NCI-H1694 treated with DMSO at 0.1 percent for 48 hours (cell line): Measurements from ENCODE around the gene BRSK2.
"Not testable (repeated sequence)": the region's sequence is repeated elsewhere in the genome, so short reads cannot be mapped to it uniquely, and the experiment has no call there.

Experiments
- DNase-seq: peaks from one replicate; lab custom pipeline; 2025; lab: John Stamatoyannopoulos, UW

The BRSK2 gene

DNA sequence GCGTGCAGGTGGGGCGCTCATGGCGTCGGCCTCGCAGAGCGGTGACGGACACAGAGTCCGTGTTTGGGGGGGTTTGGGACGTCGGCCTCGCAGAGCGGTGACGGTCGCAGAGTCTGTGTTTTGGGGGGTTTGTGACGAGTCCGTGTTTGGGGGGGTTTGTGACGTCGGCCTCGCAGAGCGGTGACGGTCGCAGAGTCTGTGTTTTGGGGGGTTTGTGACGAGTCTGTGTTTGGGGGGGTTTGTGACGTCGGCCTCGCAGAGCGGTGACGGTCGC lies 20.1 kb downstream of the BRSK2 start:
- DNase-seq = not testable (repeated sequence)

DNA sequence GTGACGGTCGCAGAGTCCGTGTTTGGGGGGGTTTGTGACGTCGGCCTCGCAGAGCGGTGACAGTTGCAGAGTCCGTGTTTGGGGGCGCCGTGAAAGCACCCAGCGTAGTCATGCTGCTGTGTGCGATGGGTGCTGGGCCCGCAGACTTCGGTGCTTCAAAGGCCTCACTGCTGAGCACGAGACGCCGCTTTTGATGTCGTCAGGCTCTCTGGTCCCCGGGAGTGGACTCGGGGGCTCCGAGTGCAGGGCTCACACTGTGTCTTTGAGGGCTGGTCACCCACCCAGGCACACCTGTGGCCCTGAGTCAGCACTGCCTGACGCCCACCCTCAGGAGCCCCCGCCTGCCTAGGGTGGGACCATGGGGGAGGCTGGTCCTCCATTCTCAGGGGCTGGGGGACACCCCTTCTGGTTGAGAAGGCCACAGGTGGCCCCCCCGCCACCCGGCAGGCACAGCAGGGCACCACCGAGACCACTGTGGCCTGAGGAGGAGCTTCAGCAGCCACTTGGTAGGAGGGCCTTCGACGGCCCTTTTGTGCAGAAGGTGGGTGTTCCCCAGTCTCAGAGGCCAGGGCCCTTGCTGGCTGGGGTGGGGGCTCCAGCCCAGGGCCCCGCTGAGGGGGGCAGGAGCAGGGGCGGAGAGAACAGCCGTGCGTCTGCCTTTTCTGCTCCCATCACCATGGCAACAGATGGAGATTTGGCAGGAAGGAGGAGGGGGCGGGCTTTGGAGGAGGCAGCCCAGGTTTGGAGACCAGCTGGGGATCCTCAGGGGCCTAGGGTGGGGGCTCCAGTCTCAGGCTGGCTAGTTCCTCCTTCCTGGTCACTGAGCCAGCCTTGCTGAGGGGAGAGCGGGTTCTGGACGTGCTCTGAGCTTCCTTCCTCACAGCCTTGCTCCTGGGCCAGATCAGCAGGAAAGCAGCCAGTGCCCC lies 20.9 kb downstream of the BRSK2 start:
- DNase-seq = peak; percentile 50

DNA sequence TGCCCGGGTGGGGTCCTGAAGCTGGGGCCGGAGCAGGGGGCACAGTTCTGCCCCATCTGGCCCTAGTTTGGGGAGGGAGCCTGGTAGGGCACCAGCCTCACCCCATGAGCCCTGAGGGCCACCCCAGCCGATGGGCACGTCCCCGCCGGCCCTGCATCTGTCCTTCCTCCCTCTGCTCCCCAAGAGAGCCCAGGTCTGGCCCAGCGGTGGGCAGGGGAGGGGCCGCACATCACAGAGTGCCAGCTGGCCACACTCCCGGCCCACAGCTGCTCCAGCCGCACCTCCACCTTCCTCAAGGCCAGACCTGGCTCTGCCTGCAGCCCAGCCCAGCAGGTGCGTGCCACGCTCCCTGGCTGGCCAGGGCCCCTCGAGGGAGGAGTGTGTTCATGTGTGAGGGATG lies 21.6 kb downstream of the BRSK2 start:
- DNase-seq = no peak

- not testable (repeated sequence) for DNase-seq
These were observed 22.0 kb downstream of the BRSK2 start for GRCh38 chr11:1411739-1412138.

GRCh38 chr11:1412377-1413095 lies 22.8 kb downstream of the BRSK2 start:
- no peak for DNase-seq

DNA sequence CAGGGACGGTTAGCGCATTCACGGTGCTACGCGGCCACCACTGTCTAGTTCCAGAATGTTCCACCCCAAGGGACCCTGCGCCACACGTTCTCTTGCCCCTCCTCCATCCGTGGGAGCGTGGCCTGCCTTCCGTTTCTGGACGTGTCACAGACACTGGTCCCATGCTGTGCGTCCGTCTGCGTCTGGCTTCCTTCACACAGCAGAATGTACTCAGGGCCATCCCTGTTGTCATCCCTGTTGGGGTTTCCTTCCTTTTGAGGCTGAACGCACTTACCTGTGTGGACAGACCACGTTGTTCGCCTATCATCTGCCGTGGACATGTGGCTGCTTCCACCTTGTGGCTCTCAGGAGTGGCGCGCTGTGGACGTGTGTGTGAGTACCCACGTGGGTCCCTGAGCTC lies 24.9 kb downstream of the BRSK2 start:
- DNase-seq = no peak

GRCh38 chr11:1415631-1416030 lies 25.9 kb downstream of the BRSK2 start:
- no peak for DNase-seq

- DNase-seq = not testable (repeated sequence)
These were observed 28.6 kb downstream of the BRSK2 start for GRCh38 chr11:1418192-1418795.

DNA sequence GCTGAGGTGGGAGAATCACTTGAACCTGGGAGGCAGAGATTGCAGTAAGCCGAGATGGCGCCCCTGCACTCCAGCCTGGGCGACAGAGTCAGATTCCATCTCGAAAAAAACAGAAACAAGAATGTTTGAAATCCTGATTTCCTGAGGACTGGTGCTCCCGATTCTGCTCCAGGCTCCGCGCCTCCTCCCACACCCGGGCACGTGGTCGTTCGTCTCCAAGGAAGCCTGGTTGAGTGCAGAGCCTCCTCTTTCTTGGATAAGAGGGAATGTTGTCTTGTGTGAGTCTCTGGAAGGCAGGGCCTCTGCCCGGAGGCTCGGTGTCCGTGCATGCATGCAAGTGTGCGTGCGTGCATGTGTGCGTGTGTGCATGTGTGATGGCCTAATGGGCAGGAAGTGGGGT lies 30.1 kb downstream of the BRSK2 start:
- no peak for DNase-seq

GRCh38 chr11:1421291-1421690 lies 31.6 kb downstream of the BRSK2 start:
- DNase-seq = no peak

GRCh38 chr11:1422481-1422880 lies 32.7 kb downstream of the BRSK2 start:
- DNase-seq = no peak

GRCh38 chr11:1422981-1423380 lies 33.2 kb downstream of the BRSK2 start:
- no peak for DNase-seq

DNA sequence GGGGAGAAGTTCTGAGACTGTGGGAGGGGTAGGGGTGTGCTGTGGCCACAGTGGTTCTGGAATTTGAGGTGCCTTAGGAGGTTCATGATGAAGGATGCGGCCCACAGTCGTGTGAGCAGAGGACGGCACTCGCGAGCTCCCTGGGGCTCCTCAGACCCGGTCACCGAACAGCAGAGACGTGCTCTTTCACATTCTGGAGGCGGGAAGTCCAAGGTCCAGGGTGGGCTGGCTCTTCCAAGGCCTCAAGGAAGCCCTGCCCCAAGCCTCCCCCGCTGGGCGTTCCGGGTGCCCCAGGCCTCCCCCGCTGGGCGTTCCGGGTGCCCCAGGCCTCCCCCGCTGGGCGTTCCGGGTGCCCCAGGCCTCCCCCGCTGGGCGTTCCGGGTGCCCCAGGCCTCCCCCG lies 33.7 kb downstream of the BRSK2 start:
- not testable (repeated sequence) for DNase-seq

DNA sequence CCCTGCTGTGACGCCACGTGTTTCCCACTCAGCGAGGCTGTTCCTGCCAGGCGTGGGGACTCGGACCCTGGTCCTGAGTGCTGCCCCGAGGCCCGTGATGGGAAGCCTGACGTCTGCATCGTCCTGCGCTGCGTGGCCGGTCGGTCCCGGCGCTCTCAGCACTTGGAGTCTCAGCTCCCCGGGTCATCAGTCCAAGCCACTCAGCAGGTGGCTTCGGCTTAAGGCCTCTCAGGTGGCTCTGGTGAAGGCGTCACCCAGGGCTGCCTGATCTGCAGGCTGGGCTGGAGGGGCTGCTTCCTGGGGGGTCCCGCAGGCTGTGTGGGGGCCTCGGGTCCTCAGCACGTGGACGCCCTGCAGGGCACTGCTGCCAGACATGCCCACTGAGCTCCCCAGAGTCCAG lies 35.3 kb downstream of the BRSK2 start:
- DNase-seq = no peak

DNA sequence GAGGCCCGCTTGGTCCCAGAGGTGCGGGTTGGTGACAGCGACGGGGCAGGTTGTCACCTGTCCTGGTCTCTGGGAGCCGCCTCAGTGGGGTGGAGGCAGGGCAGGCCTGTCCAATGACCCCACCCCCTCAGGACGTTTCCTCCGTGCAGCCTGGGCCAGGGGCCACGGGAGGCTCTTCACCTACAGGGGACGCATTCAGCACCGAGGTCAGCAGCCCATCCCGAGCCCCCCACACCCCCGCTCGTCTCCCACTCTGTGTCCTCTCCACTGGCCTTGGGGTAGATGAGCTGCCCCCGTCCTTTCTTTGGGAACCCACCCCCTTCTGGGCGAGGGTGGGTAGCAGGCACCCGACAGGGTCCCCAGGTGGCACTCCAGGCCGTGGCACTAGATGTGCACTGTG lies 35.7 kb downstream of the BRSK2 start:
- no peak for DNase-seq

- DNase-seq = no peak
These were observed 39.1 kb downstream of the BRSK2 start for GRCh38 chr11:1428762-1429316.

DNA sequence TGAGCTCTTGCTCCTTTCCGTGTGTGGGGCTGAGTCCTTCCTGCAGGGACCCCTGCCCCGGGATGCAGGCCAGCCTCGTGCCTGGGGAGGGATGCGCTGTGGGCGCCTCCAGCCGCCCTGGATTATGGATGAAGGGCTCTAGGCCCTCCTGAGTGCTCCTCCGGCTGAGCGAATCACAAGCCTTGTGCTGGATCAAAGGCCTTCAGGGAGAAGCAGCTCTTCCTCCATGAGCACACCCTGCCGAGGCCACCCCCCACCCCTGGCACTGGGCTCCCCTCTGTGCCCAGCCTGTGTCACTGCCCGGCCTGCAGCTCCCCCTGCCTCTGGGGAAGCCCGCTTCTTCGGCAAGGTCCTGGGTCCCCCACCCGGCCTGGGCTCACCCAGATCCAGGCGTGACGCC lies 43.8 kb downstream of the BRSK2 start:
- no peak for DNase-seq

GRCh38 chr11:1433977-1434640 lies 44.4 kb downstream of the BRSK2 start:
- no peak for DNase-seq

DNA sequence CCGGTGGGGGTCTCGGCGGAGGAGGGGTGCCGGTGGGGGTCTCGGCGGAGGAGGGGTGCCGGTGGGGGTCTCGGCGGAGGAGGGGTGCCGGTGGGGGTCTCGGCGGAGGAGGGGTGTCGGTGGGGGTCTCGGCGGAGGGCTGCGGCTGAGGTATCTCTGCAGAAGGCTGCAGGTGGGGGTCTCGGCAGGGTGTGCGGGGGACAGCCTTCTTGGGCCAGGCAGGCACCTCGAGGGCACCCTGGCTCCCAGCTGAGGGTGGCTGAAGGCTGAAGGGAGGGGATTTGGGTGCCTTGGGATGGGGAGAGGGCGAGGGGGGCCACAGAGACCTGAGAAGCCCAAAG lies 45.7 kb downstream of the BRSK2 start:
- not testable (repeated sequence) for DNase-seq

- no peak for DNase-seq
These were observed 46.2 kb downstream of the BRSK2 start for GRCh38 chr11:1435820-1436467.

GRCh38 chr11:1436468-1437039 lies 46.8 kb downstream of the BRSK2 start:
- no peak for DNase-seq
